Thyroid gland (tissue), 4 donors: Measurements from ENCODE around the gene CST3.

ENCODE experiments used
- POLR2A ChIP-seq, 2 donors: fragments of 450-650 bp; IDR thresholded peaks; one replicate each; pipeline ENCODE4 v1.6.1; 2017; ENCODE audit warnings: antibody characterized with exemption in 2 of 2, mild to moderate bottlenecking in 2 of 2, moderate library complexity in 1 of 2
- TF ChIP-seq, protein P1 (sequence below), 6 experiments: fragments of 200-600 bp in 3 of 6; fragments of 450-650 bp in 3 of 6; sonication (generic) in 3 of 6; IDR thresholded peaks; one replicate each; pipeline ENCODE4 v1.5.1; 2016 to 2019; ENCODE audit warnings: antibody characterized with exemption in 6 of 6, mild to moderate bottlenecking in 2 of 6, inconsistent platforms in 1 of 6, moderate library complexity in 1 of 6

DNA sequence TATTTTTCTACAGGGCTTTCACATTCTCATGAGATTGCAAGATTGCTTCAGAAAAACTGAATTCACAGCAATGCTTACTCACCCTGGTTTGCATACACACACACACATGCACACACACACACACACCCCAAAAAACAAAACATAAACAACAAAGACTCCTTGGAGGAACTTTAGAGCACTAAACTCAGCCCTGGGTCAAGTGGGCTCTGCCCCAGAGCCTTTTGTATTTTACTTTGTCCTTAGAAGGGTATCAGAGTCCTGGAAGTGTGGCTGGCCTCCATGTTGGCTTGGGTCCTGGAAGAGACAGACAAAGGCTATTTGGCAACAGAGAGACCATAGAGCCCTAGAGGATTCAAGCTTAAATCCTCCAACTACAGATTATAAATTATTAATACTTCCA is 24.1 kb downstream of the CST3 start:
- TF ChIP-seq, protein P1, sequence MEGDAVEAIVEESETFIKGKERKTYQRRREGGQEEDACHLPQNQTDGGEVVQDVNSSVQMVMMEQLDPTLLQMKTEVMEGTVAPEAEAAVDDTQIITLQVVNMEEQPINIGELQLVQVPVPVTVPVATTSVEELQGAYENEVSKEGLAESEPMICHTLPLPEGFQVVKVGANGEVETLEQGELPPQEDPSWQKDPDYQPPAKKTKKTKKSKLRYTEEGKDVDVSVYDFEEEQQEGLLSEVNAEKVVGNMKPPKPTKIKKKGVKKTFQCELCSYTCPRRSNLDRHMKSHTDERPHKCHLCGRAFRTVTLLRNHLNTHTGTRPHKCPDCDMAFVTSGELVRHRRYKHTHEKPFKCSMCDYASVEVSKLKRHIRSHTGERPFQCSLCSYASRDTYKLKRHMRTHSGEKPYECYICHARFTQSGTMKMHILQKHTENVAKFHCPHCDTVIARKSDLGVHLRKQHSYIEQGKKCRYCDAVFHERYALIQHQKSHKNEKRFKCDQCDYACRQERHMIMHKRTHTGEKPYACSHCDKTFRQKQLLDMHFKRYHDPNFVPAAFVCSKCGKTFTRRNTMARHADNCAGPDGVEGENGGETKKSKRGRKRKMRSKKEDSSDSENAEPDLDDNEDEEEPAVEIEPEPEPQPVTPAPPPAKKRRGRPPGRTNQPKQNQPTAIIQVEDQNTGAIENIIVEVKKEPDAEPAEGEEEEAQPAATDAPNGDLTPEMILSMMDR (IDR thresholded peaks at IDR 0.05): no peak
- TF ChIP-seq POLR2A (IDR thresholded peaks at IDR 0.05): no peak
